Measurements from ENCODE around the gene CNIH3.
"Not testable (repeated sequence)": the region's sequence is repeated elsewhere in the genome, so short reads cannot be mapped to it uniquely, and the experiment has no call there.

CNIH3 gene

GRCh38 chr1:224615861-224616755 is at the start of gene CNIH3:
Gene CNIH3, plus strand, starts transcription at chr1:224616317. Its CDS starts 858 bp downstream, at chr1:224617175.
- peak; percentile 87 for DNase-seq (ENCODE audit: low spot score)

GRCh38 chr1:224566492-224566891 is 49.6 kb upstream of the CNIH3 start:
- not testable (repeated sequence) for DNase-seq (ENCODE audit: low spot score)

- no peak for DNase-seq (ENCODE audit: low spot score)
Observed at GRCh38 chr1:224569276-224569675, 46.8 kb upstream of the CNIH3 start.

- not testable (repeated sequence) for DNase-seq (ENCODE audit: low spot score)
Observed at GRCh38 chr1:224571975-224572374, 44.1 kb upstream of the CNIH3 start.

GRCh38 chr1:224579526-224579925 is 36.6 kb upstream of the CNIH3 start:
- no peak for DNase-seq (ENCODE audit: low spot score)

- no peak for DNase-seq (ENCODE audit: low spot score)
Observed at GRCh38 chr1:224580006-224580405, 36.1 kb upstream of the CNIH3 start.

GRCh38 chr1:224582041-224582440 is 34.1 kb upstream of the CNIH3 start:
- DNase-seq (ENCODE audit: low spot score), result no peak

- DNase-seq (ENCODE audit: low spot score), result no peak
Observed at GRCh38 chr1:224583774-224584173, 32.3 kb upstream of the CNIH3 start.

- DNase-seq (ENCODE audit: low spot score), result no peak
Observed at GRCh38 chr1:224585051-224585450, 31.1 kb upstream of the CNIH3 start.

GRCh38 chr1:224587051-224587450 is 29.1 kb upstream of the CNIH3 start:
- no peak for DNase-seq (ENCODE audit: low spot score)

GRCh38 chr1:224588515-224588914 is 27.6 kb upstream of the CNIH3 start:
- DNase-seq (ENCODE audit: low spot score), result no peak

GRCh38 chr1:224589006-224589405 is 27.1 kb upstream of the CNIH3 start:
- DNase-seq (ENCODE audit: low spot score), result no peak

- no peak for DNase-seq (ENCODE audit: low spot score)
Observed at GRCh38 chr1:224591326-224591725, 24.8 kb upstream of the CNIH3 start.

GRCh38 chr1:224592636-224593582 is 23.2 kb upstream of the CNIH3 start:
- DNase-seq (ENCODE audit: low spot score), result no peak

- DNase-seq (ENCODE audit: low spot score), result no peak
Observed at GRCh38 chr1:224594360-224594759, 21.8 kb upstream of the CNIH3 start.

GRCh38 chr1:224594851-224595250 is 21.3 kb upstream of the CNIH3 start:
- no peak for DNase-seq (ENCODE audit: low spot score)

GRCh38 chr1:224605482-224606181 is 10.5 kb upstream of the CNIH3 start:
- DNase-seq (ENCODE audit: low spot score), result no peak

GRCh38 chr1:224607188-224608148 is 8.6 kb upstream of the CNIH3 start:
- DNase-seq (ENCODE audit: low spot score), result no peak

- DNase-seq (ENCODE audit: low spot score), result no peak
Observed at GRCh38 chr1:224609333-224609732, 6.8 kb upstream of the CNIH3 start.

- DNase-seq (ENCODE audit: low spot score), result no peak
Observed at GRCh38 chr1:224612246-224612645, 3.9 kb upstream of the CNIH3 start.

- DNase-seq (ENCODE audit: low spot score), result no peak
Observed at GRCh38 chr1:224613486-224613885, 2.6 kb upstream of the CNIH3 start.

Measured in iPS-NIHi11 (cell line).